Measurements from ENCODE around the gene KITLG.
"Not testable (repeated sequence)": the region's sequence is repeated elsewhere in the genome, so short reads cannot be mapped to it uniquely, and the experiment has no call there.

DNA sequence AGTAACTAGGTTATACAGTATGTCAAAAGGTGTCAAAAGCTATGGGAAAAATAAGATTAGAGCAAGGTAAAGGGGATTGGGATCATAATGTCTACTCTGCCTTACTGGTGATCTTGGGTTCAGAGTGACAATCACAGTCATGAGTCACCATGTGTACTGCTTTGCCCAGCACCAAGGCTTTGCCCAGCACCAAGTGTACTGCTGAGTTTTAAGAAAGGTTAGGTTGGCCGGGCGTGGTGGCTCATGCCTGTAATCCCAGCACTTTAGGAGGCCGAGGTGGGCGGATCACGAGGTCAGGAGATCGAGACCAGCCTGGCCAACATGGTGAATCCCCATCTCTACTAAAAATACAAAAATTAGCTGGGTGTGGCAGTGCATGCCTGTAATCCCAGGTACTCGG, 32.3 kb downstream of the KITLG start:
- TF ChIP-seq RFX5, CEBPB, CTCF, EP300 (IDR thresholded peaks at IDR 0.05): not testable (repeated sequence)
